Measurements from ENCODE around the gene GNAS.
A peak's percentile ranks its signal among the peaks of the same experiment; 100 is the strongest.
"Not testable (repeated sequence)": the region's sequence is repeated elsewhere in the genome, so short reads cannot be mapped to it uniquely, and the experiment has no call there.

The GNAS gene

GRCh38 chr20:58852543-58853271 is at the start of gene GNAS:
Gene GNAS (plus strand): TSS chr20:58852716.
- no peak for DNase-seq (ENCODE audit: low read depth in 2 of 2)

DNA sequence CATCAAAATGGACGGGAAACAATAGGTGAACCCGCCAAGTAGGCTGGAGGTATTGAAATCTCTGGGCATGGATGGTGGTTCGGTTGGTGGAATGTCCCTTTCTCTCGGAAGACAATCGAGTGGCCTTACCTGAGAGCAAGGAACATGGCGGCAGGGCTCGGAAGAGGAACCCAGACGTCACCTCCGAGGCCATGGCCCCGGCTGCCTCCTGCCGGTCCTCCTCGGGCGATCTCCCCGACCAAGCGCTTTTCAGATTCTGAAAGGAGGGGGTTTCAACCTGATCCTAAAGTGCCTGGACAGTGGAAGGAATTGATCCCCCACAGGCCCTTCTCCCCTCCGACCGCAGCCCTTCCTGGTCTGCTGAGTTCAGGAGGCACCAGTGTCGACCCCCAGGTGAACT is 49.0 kb upstream of the GNAS start:
- no peak for DNase-seq (ENCODE audit: low read depth in 2 of 2)

DNA sequence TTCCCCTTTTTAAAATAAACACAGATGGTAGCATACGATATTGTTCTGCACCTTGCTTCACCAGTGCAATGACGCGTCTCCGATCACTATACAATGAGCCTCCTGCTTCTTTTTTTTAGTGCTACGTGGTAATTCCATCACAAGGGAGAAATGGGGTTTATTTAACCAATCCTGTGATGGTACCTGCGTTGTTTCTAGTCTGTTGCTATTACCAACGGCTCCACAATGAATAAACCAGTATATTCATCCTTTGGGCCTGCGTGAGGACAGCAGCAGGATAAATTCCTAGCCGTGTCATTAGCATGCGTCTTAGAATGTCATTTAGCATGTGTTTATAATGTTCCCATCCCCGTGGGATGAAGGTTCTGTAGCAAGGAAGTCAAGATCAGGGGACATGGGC is 44.7 kb upstream of the GNAS start:
- DNase-seq (ENCODE audit: low read depth in 2 of 2), result no peak

- DNase-seq (ENCODE audit: low read depth in 2 of 2), result no peak
These were observed 44.1 kb upstream of the GNAS start for GRCh38 chr20:58808271-58809046.

- DNase-seq (ENCODE audit: low read depth in 2 of 2), result no peak
These were observed 42.2 kb upstream of the GNAS start for GRCh38 chr20:58810116-58810878.

- no peak for DNase-seq (ENCODE audit: low read depth in 2 of 2)
These were observed 41.7 kb upstream of the GNAS start for GRCh38 chr20:58810879-58811250.

DNA sequence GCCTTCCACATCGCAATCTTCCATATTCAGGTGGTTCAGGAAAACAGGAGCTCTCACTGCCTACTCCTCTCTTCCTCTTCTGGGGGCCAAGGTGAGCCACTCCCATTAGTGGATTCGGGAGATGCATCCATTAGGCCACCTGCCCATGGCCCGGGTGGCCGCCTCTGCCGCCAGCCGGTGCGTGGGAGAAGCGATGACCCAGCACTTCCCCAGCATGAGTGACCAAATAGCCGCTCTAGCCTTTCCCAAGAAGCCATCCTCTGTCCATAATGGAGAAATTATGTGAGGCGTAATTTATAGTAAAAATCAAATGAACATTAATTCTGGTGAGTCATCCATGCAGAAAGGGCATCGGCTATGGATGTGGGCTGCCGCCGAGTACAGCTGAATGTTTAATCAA is 41.2 kb upstream of the GNAS start:
- DNase-seq (ENCODE audit: low read depth in 2 of 2), result no peak

DNA sequence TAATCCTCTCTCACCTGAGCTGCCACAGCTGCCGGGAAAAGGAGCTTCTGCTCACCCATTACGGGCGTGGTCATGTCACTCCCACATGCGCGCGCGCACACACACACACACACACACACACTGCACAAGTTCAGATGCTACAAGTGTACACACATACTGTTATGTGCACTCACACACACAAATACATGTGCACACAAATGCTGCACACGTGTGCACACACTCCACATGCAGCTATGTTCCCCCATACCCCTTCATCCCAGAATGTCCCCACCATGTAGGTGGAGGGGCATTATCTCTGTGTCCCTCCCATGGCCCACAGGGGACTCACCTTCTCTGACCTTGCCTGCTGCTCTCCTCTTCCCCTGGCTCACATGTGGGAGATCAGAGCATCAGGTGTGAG is 39.1 kb upstream of the GNAS start:
- no peak for DNase-seq (ENCODE audit: low read depth in 2 of 2)

- DNase-seq (ENCODE audit: low read depth in 2 of 2), result no peak
These were observed 37.1 kb upstream of the GNAS start for GRCh38 chr20:58815448-58815847.

- DNase-seq (ENCODE audit: low read depth in 2 of 2), result no peak
These were observed 36.5 kb upstream of the GNAS start for GRCh38 chr20:58816051-58816450.

DNA sequence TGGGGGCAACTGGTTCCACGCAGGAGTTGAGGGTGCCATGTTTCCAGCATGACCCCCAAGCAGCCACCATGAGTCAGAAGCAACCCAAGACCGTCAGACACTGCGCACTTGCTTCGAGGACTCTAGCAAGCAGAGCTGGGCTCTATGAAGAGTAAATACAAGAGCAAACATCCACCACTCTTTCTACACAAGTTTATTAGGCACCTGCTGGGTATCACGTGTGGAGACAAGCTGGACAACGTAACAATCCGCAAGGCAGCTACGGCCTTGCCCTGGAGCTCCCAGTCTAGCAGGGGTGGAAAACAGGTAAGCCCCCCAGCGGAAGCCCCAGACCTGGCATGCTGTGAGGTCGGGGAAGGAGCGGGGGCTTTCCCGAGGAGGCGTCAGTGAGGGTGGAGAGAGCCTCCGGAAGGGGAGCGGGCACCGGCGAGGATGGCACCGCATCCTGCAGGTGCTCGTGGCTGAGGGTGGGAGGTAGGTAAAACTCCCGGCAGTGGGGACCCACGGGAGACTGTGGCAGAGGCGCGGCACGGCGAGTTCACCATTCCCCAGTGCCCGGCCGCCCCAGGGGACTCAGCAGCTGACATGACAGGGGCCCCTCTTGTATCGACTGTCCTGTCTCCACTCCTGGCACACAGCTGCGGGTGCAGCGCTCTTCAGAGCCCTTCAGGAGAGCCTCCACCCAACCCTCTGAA is 35.4 kb upstream of the GNAS start:
- DNase-seq (ENCODE audit: low read depth in 2 of 2), result no peak

GRCh38 chr20:58817748-58818147 is 34.8 kb upstream of the GNAS start:
- no peak for DNase-seq (ENCODE audit: low read depth in 2 of 2)

DNA sequence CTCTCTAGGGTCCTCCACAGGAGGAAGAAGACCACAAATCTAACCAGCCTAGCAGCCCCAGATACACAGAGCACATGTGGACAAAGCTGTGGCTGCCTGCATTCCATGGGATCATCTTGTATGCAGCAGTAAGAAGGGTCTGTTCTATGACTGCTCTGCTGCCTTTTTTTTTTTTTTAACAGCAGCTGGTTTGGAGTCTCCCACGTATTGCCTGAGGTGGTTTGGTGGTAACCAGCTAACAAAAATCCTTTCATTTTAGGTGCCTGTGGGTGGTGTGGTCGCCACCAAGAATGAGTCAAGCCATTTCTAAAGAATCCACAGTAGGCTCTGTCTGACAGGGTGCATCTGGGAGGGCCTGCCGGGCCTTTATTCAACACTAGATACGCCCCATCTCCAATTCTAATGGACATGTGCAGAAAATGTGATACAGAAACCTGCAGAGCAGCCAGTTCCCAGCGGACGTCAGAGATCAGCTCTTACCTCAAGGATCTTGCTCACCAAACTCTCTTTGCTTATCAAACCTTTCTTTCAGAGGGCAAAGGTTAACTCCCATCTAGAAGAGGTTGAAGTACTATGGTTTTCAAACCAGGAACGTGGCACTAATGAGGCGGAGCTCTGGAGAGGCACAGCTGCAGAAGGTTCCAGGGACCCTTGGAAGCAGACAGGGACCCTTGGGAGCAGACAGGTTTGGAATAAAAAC is 33.8 kb upstream of the GNAS start:
- DNase-seq (ENCODE audit: low read depth in 2 of 2), result peak; percentile 89 to 90

DNA sequence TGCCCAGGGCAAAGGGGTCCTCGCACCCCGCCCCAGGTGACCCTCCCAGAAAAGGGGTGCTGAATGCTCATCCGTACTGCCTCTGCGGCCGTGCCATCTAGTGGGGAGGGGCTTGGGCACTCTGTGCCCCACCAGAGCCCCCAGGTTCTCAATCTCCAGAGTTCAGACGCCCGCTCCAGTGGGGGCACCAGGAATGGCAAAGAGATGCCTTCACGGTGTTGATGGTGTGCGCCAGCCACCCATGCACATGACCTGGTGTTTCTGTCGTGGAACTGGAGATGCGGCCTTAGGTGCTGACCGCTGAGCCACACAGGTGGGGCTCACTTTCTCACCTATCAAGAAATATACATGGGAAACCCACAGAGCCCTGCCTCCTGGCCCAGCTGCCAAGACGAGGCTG is 32.6 kb upstream of the GNAS start:
- no peak for DNase-seq (ENCODE audit: low read depth in 2 of 2)

DNA sequence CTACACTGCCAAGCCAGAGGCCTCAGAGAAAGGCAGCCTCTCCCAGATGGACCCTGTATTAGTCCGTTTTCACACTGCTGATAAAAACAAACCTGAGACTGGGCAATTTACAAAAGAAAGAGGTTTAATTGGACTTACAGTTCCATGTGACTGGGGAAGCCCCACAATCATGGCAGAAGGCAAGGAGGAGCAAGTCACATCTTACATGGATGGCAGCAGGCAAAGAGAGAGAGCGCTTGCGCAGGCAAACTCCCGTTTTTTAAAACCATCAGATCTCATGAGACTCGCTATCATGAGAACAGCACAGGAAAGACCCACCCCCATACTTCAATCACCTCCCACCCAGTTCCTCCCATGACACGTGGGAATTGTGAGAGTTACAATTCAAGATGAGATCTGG is 32.0 kb upstream of the GNAS start:
- DNase-seq (ENCODE audit: low read depth in 2 of 2), result not testable (repeated sequence)

DNA sequence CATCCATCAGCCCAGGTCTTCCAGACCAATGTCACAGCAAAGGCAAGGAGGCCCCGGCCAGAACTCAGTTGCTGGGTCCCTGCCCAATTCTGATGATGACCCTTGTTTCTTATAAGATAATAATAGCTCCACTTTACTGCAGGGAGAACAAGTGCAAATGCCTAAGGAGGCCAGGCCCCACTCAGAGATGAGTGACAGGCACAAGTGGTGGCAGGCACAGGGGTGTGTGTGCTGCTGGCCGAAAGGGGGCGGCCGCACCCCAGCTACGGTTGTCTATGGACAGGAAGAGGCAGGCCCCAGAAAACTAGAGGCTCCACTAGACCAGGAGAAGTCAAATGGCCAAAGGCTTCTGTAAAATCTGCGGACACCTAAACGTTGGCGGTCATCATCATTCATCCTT is 30.4 kb upstream of the GNAS start:
- no peak for DNase-seq (ENCODE audit: low read depth in 2 of 2)

- no peak for DNase-seq (ENCODE audit: low read depth in 2 of 2)
These were observed 29.5 kb upstream of the GNAS start for GRCh38 chr20:58822748-58823730.

- no peak for DNase-seq (ENCODE audit: low read depth in 2 of 2)
These were observed 27.7 kb upstream of the GNAS start for GRCh38 chr20:58824843-58825242.

- no peak for DNase-seq (ENCODE audit: low read depth in 2 of 2)
These were observed 27.1 kb upstream of the GNAS start for GRCh38 chr20:58825450-58825849.

- DNase-seq (ENCODE audit: low read depth in 2 of 2), result no peak
These were observed 26.2 kb upstream of the GNAS start for GRCh38 chr20:58826271-58826670.

All from fibroblast of skin of left quadriceps (primary cell).